DMS153 (cell line): ENCODE results near the gene GLG1.
"Not testable (repeated sequence)": the region's sequence is repeated elsewhere in the genome, so short reads cannot be mapped to it uniquely, and the experiment has no call there.

Experiments used
- DNase-seq: peaks from one replicate; lab custom pipeline; 2025; lab: John Stamatoyannopoulos, UW

The GLG1 gene

GRCh38 chr16:74407362-74407705 is 199.6 kb downstream of the GLG1 start:
- not testable (repeated sequence) for DNase-seq

DNA sequence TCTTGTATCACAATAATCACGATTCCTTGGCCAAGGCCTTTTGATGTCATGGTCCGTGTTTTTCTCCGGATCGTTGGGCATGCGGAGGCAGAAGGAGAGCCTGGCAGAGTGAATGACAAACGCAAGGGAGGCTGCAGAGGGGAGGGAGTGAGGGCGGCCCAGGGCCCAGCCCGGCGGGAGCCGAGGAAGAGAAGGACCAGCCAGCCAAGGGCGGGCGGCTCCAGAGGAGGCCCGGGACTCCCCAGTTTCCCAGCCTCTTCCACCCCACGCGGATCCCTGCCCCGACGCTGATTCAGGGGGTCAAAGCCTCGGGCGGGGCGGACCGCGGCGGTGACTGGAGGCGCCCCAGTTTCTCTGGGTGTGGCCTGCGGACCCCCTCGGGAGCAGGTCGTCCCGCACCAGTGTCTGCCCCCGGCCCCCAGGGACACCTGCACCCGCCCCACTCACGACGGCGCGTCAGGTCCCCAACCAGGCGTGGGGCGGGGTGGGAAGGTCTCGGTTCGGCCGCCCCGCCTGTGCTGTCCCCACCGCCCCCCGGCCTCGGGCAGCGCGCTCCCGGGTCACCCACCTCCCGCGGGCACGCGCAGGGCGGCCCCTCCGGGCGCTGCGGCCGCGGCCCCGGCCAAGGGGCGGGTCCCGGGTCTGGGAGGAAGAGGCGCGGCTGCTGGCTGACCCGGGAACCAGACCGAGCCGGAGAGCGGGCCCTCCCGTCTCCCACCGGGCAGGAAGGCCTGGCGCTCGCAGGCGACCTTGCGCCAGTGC is 200.1 kb downstream of the GLG1 start:
- DNase-seq: not testable (repeated sequence)

DNA sequence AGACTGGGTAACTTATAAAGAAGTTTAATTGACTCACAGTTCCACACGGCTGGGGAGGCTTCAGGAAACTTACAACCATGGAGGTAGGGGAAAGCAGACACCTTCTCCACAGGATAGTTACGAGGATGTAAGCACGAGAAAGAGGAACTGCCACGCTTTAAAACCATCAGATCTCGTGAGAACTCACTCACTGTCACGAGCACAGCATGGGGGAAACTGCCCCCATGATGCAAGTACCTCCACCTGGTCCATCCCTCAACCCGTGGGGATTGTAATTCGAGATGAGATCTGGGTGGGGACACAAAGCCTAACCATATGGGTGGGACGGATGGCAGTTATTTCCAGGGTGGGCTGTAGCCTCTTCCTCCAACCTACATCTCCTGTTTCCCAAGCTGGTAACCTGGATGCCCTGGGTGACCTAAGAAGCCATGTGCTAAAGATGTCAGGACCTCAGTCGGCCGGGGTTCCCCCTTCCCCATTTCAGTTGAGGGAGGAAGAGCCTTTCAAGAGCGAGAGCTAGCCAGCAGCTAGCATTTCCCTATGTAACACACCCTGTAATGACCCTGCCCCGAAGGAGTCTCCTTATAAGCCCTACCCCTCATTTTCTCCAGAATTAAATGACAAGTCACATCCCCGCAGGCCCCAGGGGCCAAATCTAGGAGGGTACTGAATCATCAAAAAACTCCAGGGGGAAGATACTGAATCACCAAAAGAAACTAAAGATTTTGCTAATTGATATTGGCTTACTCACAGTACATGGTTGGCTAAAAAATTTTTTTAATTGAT is 202.6 kb downstream of the GLG1 start:
- DNase-seq: not testable (repeated sequence)

GRCh38 chr16:74400238-74400637 is 206.7 kb downstream of the GLG1 start:
- DNase-seq: not testable (repeated sequence)

GRCh38 chr16:74398212-74398895 is 208.6 kb downstream of the GLG1 start:
- DNase-seq: not testable (repeated sequence)
